ENCODE data around the gene ATRIP.

The ATRIP gene

DNA sequence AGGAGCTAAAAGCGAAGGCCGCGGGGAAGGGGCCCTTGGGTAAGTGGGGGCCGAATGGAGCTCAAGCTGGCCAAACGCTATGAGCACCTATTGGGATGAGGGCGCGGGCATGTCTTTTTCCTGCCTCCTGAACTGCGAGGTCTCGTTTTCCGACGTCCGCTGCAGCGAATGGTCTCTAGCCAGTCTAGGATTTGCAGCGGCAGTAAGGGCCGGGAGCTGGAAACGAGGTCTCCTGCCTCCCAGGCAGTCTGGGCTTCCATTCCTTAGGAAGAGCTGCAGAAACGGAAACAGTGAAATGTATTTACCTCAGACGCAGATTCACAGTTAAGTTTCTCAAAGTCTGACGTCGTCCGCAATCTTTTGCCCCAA lies 6.0 kb upstream of the ATRIP start:
- peak overlapping the region; percentile 99 for H3K4me3 ChIP-seq (ENCODE audit: low read length)
- peak; percentile 18 for DNase-seq (ENCODE audit: low read depth)
- TF ChIP-seq, protein P1, sequence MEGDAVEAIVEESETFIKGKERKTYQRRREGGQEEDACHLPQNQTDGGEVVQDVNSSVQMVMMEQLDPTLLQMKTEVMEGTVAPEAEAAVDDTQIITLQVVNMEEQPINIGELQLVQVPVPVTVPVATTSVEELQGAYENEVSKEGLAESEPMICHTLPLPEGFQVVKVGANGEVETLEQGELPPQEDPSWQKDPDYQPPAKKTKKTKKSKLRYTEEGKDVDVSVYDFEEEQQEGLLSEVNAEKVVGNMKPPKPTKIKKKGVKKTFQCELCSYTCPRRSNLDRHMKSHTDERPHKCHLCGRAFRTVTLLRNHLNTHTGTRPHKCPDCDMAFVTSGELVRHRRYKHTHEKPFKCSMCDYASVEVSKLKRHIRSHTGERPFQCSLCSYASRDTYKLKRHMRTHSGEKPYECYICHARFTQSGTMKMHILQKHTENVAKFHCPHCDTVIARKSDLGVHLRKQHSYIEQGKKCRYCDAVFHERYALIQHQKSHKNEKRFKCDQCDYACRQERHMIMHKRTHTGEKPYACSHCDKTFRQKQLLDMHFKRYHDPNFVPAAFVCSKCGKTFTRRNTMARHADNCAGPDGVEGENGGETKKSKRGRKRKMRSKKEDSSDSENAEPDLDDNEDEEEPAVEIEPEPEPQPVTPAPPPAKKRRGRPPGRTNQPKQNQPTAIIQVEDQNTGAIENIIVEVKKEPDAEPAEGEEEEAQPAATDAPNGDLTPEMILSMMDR (conservative IDR thresholded peaks at IDR 0.05; ENCODE audit: low read length), result no peak

DNA sequence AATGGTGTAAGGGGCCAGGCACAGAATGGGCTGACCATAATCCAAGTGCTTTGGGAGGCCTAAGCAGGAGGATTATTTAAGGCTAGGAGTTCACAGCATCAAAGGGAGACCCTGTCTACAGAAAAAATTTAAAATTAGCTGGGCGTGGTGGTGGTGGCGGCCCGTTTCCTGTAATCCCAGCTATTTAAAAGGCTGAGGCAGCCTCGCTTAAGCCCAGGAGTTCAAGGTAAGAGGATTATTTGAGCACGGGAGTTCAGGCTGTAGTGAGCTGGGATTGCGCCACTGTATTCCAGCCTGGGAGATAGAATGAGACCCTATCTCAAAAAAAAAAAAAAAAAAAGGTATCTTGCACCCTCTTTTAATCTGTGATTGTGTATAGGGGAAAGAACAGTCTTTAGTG lies 4.6 kb upstream of the ATRIP start:
- TF ChIP-seq, protein P1 (conservative IDR thresholded peaks at IDR 0.05; ENCODE audit: low read length), result no peak
- peak overlapping the region; percentile 99; the same call in 1 of the 2 replicates for H3K4me3 ChIP-seq (ENCODE audit: low read length)
- no peak for DNase-seq (ENCODE audit: low read depth)

DNA sequence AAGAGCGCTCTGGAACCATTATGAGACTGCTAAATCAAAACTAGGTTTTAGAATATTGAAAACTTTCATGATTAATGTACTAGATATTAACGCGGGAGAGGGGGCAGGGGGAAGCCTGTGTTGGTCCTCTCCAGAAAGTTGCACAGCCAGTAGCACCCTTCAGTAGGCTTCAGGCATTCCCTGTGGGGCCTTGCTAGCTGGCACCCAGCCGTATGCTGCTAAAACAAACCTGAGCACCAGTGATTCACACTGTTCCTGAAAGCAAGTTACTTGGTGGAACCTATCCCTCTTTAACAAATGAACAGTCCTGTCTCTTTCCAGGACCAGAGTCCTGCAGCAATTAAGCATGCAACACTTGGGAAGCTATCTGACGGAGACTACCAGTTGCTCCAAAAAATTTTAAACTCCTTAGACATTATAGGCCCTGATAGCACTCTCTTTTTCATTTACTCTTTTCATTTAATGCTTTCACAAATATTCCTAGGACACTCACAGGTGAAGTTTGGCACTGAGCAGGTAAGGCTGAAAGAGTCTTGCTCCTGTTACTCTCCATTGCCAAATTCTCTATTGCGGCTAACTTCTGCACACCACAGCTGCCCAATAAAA lies 1.2 kb upstream of the ATRIP start:
- DNase-seq (ENCODE audit: low read depth), result no peak
- TF ChIP-seq, protein P1 (conservative IDR thresholded peaks at IDR 0.05; ENCODE audit: low read length), result no peak
- peak overlapping the region; percentile 90 for H3K4me3 ChIP-seq (ENCODE audit: low read length)

DNA sequence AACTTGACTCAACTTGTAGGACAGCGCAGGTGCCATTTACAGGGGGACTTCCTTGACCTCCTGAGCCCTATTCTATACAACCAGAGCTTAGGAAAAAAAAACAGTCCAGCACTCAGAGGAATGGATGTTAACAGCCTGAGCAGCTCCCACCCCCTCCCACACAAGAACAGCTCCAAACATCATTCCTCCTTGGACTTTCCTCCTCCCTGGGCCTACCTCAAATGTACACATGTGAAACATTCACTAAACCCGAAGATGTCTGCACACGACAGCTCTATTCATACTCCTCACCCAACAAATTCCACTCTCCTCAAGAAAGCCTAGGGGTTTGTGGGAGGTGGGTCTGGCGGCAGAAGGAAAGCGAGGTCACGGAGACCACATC lies 503 bp upstream of the ATRIP start:
- H3K4me3 ChIP-seq (ENCODE audit: low read length), result peak overlapping the region; percentile 90
- DNase-seq (ENCODE audit: low read depth), result no peak
- TF ChIP-seq, protein P1 (conservative IDR thresholded peaks at IDR 0.05; ENCODE audit: low read length), result no peak

DNA sequence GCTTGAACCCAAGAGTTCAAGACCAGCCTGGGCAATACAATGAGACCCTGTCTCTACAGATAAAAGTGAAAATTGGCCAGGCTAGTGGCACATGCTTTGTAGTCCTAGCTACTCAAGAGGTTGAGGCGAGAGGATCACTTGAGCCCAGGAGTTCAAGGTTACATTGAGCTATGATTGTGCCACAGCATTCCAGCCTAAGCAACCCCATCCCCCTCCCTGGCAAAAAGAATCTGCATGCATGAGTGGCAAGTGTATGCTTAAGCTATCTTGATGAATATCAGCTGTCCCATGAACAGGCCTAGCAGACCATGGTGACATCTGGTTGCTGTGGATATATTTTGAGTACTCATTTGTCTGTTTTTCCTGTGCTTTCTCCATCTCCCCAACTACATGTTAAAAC lies 4.7 kb downstream of the ATRIP start:
- DNase-seq (ENCODE audit: low read depth), result no peak
- TF ChIP-seq, protein P1 (conservative IDR thresholded peaks at IDR 0.05; ENCODE audit: low read length), result no peak
- H3K4me3 ChIP-seq (ENCODE audit: low read length), result no peak overlapping the region

DNA sequence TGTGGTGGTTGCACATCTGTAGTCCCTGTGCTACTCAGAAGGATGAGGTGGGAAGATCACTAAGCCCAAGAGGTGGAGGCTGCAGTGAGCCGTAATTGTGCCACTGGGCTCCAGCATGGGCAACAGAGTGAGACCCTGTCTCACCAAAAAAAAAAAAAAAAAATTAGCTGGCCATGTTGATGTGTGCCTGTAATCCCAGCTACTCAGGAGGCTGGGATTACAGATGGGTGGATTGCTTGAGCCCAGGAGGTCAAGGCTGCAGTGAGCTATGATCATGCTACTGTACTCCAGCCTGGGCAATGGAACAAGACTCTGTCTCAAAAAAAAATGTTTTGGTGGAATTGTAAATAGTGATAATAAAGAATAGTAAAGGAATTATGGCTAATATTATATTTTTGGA lies 9.9 kb downstream of the ATRIP start:
- H3K4me3 ChIP-seq (ENCODE audit: low read length), result no peak overlapping the region
- DNase-seq (ENCODE audit: low read depth), result no peak
- TF ChIP-seq, protein P1 (conservative IDR thresholded peaks at IDR 0.05; ENCODE audit: low read length), result no peak

DNA sequence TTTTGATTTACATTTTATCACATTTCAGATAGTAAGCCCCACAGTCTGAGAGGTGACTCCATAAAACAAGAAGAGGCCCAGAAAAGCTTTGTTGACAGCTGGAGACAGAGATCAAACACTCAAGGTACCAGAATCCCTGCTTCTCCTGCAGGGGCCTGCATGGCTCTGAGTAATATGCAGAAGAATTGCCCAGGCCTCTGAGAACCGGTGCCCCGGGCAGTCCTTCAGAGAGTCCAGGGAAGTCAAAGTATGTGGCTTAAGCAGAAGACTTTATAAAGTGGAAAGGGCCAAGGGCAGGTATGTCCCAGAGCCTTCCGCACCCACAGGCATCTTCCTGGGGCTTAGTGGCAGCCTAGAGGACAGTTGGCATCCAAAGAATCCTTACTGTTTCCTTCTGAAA lies 12.8 kb downstream of the ATRIP start:
- no peak for DNase-seq (ENCODE audit: low read depth)
- H3K4me3 ChIP-seq (ENCODE audit: low read length), result no peak overlapping the region
- TF ChIP-seq, protein P1 (conservative IDR thresholded peaks at IDR 0.05; ENCODE audit: low read length), result no peak

All from AG10803 (cell line).